Stimulated activated CD4-positive, alpha-beta T cell treated with anti-CD3 and anti-CD28 coated beads, Interleukin-15, amount 100 ng/mL, for 1 hour (primary cell): ENCODE data around the gene RELL2.

Experiments
- DNase-seq, 2 donors: peaks; one replicate each; pipeline ENCODE4 v3.0.0-alpha.2; 2020; ENCODE audit warnings: low read depth in 1 of 2, low spot score in 1 of 2

Gene RELL2

GRCh38 chr5:141618030-141618803 lies 18.6 kb upstream of the RELL2 start:
- DNase-seq: peak in 1 of 2 donors; percentile 42

- peak; percentile 98 to 99 for DNase-seq
These were observed 17.8 kb upstream of the RELL2 start, which contains the start of gene DIAPH1 for GRCh38 chr5:141618804-141619554. Gene DIAPH1 (minus strand): TSS chr5:141619000. CDS start chr5:141618914, 86 bp downstream.

GRCh38 chr5:141623186-141623585 lies 13.6 kb upstream of the RELL2 start:
- DNase-seq: no peak

- DNase-seq: no peak
These were observed 13.2 kb upstream of the RELL2 start for GRCh38 chr5:141623611-141624010.

GRCh38 chr5:141628175-141628788 lies 8.5 kb upstream of the RELL2 start:
- no peak for DNase-seq

GRCh38 chr5:141630570-141631140 lies 6.1 kb upstream of the RELL2 start:
- DNase-seq: no peak

GRCh38 chr5:141632650-141633049 lies 4.1 kb upstream of the RELL2 start:
- DNase-seq: no peak

- DNase-seq: no peak
These were observed 2.8 kb upstream of the RELL2 start for GRCh38 chr5:141633871-141634561.

GRCh38 chr5:141634720-141635119 lies 2.1 kb upstream of the RELL2 start:
- no peak for DNase-seq

GRCh38 chr5:141635646-141636045 lies 1.2 kb upstream of the RELL2 start:
- DNase-seq: no peak

- DNase-seq: no peak
These were observed 738 bp upstream of the RELL2 start for GRCh38 chr5:141636106-141636412.

- DNase-seq: peak in 1 of 2 donors; percentile 43
These were observed 448 bp downstream of the RELL2 start for GRCh38 chr5:141637123-141637766.

GRCh38 chr5:141637767-141638419 lies 1.1 kb downstream of the RELL2 start:
- peak in 1 of 2 donors; percentile 39 for DNase-seq

- DNase-seq: no peak
These were observed 2.0 kb downstream of the RELL2 start for GRCh38 chr5:141638771-141639170.

GRCh38 chr5:141639357-141640050 lies 2.7 kb downstream of the RELL2 start:
- no peak for DNase-seq

GRCh38 chr5:141640051-141640415 lies 3.2 kb downstream of the RELL2 start:
- DNase-seq: no peak

GRCh38 chr5:141640698-141641097 lies 3.9 kb downstream of the RELL2 start:
- DNase-seq: no peak

GRCh38 chr5:141641634-141642267 lies 5.0 kb downstream of the RELL2 start:
- no peak for DNase-seq

- no peak for DNase-seq
These were observed 9.2 kb downstream of the RELL2 start for GRCh38 chr5:141646026-141646425.
